Measurements from ENCODE around the gene ADGRE3.

DNA sequence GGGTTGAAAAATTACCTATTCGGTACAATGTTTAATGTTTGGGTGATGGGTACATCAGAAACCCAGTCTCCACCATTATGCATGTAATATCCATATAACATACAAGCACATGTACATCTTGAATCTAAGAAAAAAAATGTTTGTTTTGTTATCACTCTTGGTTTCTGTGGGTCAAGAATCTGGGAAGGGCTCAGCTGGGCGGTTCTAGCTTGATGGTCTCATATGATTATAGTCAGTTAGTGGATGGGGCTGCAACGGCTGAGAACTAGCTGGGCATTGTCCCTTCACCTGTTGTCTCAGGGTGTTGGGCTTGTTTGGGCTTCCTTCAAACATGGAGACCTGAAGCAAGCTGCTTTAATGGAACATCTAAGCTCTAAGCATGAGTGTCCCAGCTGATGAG is 4.7 kb downstream of the ADGRE3 start:
- no peak for TF ChIP-seq POLR2A (IDR thresholded peaks at IDR 0.05; ENCODE audit: low read length)
- no peak for TF ChIP-seq GATA1 (IDR thresholded peaks at IDR 0.05; ENCODE audit: low read depth, low read length)

All from erythroblast (primary cell).